Suprapubic skin (tissue), 4 donors: ENCODE results near the gene SLC35A4.

Experiments
- CTCF ChIP-seq, 2 donors: fragments of 200-600 bp in 1 of 2; fragments of 450-650 bp in 1 of 2; sonication (generic) in 1 of 2; IDR thresholded peaks; one replicate each; pipeline ENCODE4 v1.5.1; 2016 to 2019; ENCODE audit warnings: antibody characterized with exemption in 2 of 2, mild to moderate bottlenecking in 1 of 2, moderate library complexity in 1 of 2
- EP300 ChIP-seq: sonication (generic); formaldehyde crosslinking; IDR thresholded peaks from one replicate; pipeline ENCODE4 v1.6.1; 2017; ENCODE audit warnings: antibody characterized with exemption
- POLR2AphosphoS5 ChIP-seq, 3 donors: sonication (generic); formaldehyde crosslinking; IDR thresholded peaks; one replicate each; pipeline ENCODE4 v1.6.1; 2017; ENCODE audit warnings: antibody characterized with exemption in 3 of 3

DNA sequence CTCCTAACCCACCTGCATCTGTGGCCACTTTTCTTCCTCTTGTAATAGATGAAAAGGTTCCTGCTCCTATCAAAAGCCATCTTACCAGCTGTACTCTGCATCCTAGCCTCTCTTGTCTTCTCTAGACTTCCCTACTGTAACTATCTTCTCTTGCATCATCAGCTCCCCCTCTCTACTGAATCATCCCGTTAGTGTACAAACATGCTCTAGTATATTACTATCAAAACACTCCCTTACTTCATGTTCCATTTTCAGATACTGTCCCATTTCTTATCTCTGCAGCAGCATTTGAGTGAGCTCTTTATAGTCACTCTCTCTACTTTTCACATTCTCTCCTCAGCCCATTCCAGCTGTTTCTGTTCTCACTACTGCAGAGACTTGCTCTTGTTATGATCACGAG lies 10.2 kb upstream of the SLC35A4 start:
- TF ChIP-seq CTCF (IDR thresholded peaks at IDR 0.05) = no peak
- TF ChIP-seq POLR2AphosphoS5 (IDR thresholded peaks at IDR 0.05) = no peak
- no peak for TF ChIP-seq EP300
